PC-3 (cell line): ENCODE data around the gene MARF1.

Experiments used
- EZH2 ChIP-seq: fragments of 300-600 bp; sonication (generic); IDR thresholded peaks from one replicate; pipeline ENCODE4 v1.6.1; 2017; ENCODE audit warnings: antibody characterized with exemption, mild to moderate bottlenecking, low read length; ENCODE audit not compliant: unreplicated experiment
- EZH2phosphoT487 ChIP-seq: fragments of 300-600 bp; sonication (generic); IDR thresholded peaks from 2 replicates; pipeline ENCODE4 v1.6.1; 2018; ENCODE audit warnings: mild to moderate bottlenecking, antibody characterized with exemption, low read length, borderline replicate concordance
- TF ChIP-seq, protein P1 (sequence below): fragments of 300-600 bp; sonication (generic); conservative IDR thresholded peaks from 2 replicates; pipeline ENCODE4 v1.5.1; 2017; ENCODE audit warnings: antibody characterized with exemption, low read depth, mild to moderate bottlenecking, low read length

DNA sequence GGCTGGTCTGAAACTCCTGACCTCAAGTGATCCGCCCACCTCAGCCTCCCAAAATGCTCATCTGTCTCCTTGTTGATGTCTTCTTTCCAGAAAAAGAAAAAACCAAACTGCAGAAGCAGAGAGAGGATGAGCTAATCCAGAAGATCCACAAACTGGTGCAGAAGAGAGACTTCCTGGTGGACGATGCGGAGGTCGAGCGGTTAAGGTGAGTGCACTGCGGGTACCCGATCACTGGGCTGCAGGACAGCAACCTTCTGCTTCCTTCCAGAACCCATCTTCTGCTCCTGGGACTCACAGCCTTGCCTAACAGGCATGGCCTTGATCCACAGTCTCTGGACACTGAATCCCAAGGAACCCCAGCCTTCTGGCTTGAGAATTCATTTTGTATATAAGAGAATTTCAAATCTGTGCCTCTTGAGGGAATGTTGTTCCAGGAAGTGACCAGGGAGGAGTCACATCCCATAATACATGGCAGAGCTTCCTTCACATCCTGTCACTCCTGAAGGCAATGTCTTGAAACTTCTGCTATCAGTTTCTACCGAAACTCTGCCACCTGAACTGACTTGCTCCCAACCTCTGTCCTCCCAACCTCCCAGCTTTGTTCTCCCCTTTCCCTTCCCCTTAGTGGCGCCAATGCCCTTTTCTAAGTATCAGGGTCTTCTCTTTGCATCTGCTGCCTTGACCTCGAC, 61.7 kb downstream of the MARF1 start:
- TF ChIP-seq, protein P1, sequence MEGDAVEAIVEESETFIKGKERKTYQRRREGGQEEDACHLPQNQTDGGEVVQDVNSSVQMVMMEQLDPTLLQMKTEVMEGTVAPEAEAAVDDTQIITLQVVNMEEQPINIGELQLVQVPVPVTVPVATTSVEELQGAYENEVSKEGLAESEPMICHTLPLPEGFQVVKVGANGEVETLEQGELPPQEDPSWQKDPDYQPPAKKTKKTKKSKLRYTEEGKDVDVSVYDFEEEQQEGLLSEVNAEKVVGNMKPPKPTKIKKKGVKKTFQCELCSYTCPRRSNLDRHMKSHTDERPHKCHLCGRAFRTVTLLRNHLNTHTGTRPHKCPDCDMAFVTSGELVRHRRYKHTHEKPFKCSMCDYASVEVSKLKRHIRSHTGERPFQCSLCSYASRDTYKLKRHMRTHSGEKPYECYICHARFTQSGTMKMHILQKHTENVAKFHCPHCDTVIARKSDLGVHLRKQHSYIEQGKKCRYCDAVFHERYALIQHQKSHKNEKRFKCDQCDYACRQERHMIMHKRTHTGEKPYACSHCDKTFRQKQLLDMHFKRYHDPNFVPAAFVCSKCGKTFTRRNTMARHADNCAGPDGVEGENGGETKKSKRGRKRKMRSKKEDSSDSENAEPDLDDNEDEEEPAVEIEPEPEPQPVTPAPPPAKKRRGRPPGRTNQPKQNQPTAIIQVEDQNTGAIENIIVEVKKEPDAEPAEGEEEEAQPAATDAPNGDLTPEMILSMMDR, result no peak
- TF ChIP-seq EZH2 (no peak), EZH2phosphoT487 (no peak)
